IMR-90 (cell line): ENCODE measurements around the gene PCBP3. TPM values are rescaled to one million over a fixed set of nuclear protein-coding genes. Genes with fewer than 3 reads are reported as not detected.

ENCODE experiments used
- ATAC-seq: fragments of 200-7000 bp; cut with Tn5 transposase; 2 replicates; pipeline ENCODE4 v1.9.1; 2020; ENCODE audit warnings: low read depth, mild to moderate bottlenecking, moderate library complexity
- BruUV-seq: library from RNA; stranded (reverse); fragments of 400-500 nt; replicated peaks from 2 replicates; lab custom pipeline; 2021; lab: Mats Ljungman, UMichigan
- CTCF ChIA-PET: fragments of 300-600 bp; formaldehyde crosslinking; extraction: SDS; loops from one replicate; lab custom pipeline; 2021; ENCODE audit warnings: antibody characterized with exemption; lab: Yijun Ruan, JAX
- POLR2A ChIA-PET: fragments of 300-600 bp; sonication (Branson Sonifier 250); formaldehyde crosslinking; loops from one replicate; lab custom pipeline; 2022; ENCODE audit warnings: antibody characterized with exemption; ENCODE audit not compliant: unreplicated experiment; lab: Charles Lee
- DNase-seq: peaks from one replicate; pipeline ENCODE4 v3.0.0; 2013
- H2AFZ ChIP-seq: replicated peaks from 2 replicates; pipeline ENCODE3; 2013; ENCODE audit warnings: low read length, mild to moderate bottlenecking; ENCODE audit not compliant: poor library complexity
- H2AK5ac ChIP-seq: 2 replicates; pipeline ENCODE4 v1.6.1; 2013; ENCODE audit warnings: low read depth, low read length, inconsistent platforms
- H2AK9ac ChIP-seq: replicated peaks from 2 replicates; pipeline ENCODE3; 2013; ENCODE audit warnings: mild to moderate bottlenecking, low read depth, low read length, moderate library complexity; ENCODE audit not compliant: poor library complexity
- H2BK120ac ChIP-seq: 2 replicates; pipeline ENCODE4 v1.6.1; 2013; ENCODE audit warnings: low read depth, low read length, inconsistent platforms
- H2BK15ac ChIP-seq: 3 replicates; pipeline ENCODE4 v1.6.1; 2013; ENCODE audit warnings: low read depth, low read length, inconsistent platforms
- H2BK20ac ChIP-seq: 2 replicates; pipeline ENCODE4 v1.6.1; 2013; ENCODE audit warnings: low read depth, mild to moderate bottlenecking, inconsistent platforms, low read length, moderate library complexity
- H2BK5ac ChIP-seq: 2 replicates; pipeline ENCODE4 v1.6.1; 2013; ENCODE audit warnings: mild to moderate bottlenecking, low read depth, low read length, inconsistent platforms; ENCODE audit not compliant: poor library complexity, severe bottlenecking
- H3K14ac ChIP-seq: replicated peaks from 2 replicates; pipeline ENCODE4 v1.6.1; 2013; ENCODE audit warnings: low read depth, low read length, inconsistent platforms
- H3K18ac ChIP-seq: 2 replicates; pipeline ENCODE4 v1.6.1; 2013; ENCODE audit warnings: low read depth, low read length, control low read depth
- H3K23ac ChIP-seq: 2 replicates; pipeline ENCODE4 v1.6.1; 2013; ENCODE audit warnings: low read depth, low read length, inconsistent platforms
- H3K27ac ChIP-seq: 2 replicates; pipeline ENCODE4 v1.5.1; 2013; ENCODE audit warnings: mild to moderate bottlenecking, control low read depth, low read length; ENCODE audit not compliant: insufficient read depth
- H3K27me3 ChIP-seq: 2 replicates; pipeline ENCODE4 v1.6.1; 2013; ENCODE audit warnings: low read length; ENCODE audit not compliant: control insufficient read depth, insufficient read depth
- H3K36me3 ChIP-seq: 2 replicates; pipeline ENCODE4 v1.6.1; 2013; ENCODE audit warnings: low read length, mixed read lengths; ENCODE audit not compliant: control insufficient read depth, insufficient read depth
- H3K4ac ChIP-seq: 2 replicates; pipeline ENCODE4 v1.6.1; 2013; ENCODE audit warnings: low read depth, low read length, inconsistent platforms
- H3K4me1 ChIP-seq: 2 replicates; pipeline ENCODE4 v1.6.1; 2013; ENCODE audit warnings: low read length, mixed read lengths; ENCODE audit not compliant: control insufficient read depth, insufficient read depth
- H3K4me2 ChIP-seq: 2 replicates; pipeline ENCODE4 v1.6.1; 2013; ENCODE audit warnings: low read depth, mild to moderate bottlenecking, control low read depth, low read length, moderate library complexity
- H3K4me3 ChIP-seq: 2 replicates; pipeline ENCODE4 v1.5.1; 2013; ENCODE audit warnings: low read depth, mild to moderate bottlenecking, control low read depth, low read length, moderate library complexity; ENCODE audit not compliant: insufficient read depth
- H3K56ac ChIP-seq: 2 replicates; pipeline ENCODE4 v1.6.1; 2013; ENCODE audit warnings: low read length, inconsistent platforms; ENCODE audit not compliant: insufficient read depth; ENCODE audit errors: extremely low read depth
- H3K79me1 ChIP-seq, 2 experiments: 2 replicates each; pipeline ENCODE4 v1.6.1; 2013; ENCODE audit warnings: low read length in 2 of 2, inconsistent platforms in 1 of 2, low read depth in 1 of 2
- H3K9ac ChIP-seq: 2 replicates; pipeline ENCODE4 v1.6.1; 2013; ENCODE audit warnings: low read depth, low read length, control low read depth
- H3K9me1 ChIP-seq: 2 replicates; pipeline ENCODE4 v1.6.1; 2013; ENCODE audit warnings: low read length, inconsistent platforms; ENCODE audit not compliant: insufficient read depth
- H3K9me3 ChIP-seq: 2 replicates; pipeline ENCODE4 v1.6.1; 2013; ENCODE audit warnings: low read length; ENCODE audit not compliant: control insufficient read depth, insufficient read depth
- H4K20me1 ChIP-seq: 2 replicates; pipeline ENCODE4 v1.6.1; 2013; ENCODE audit warnings: low read length, inconsistent platforms; ENCODE audit not compliant: insufficient read depth
- H4K5ac ChIP-seq: 2 replicates; pipeline ENCODE4 v1.6.1; 2013; ENCODE audit warnings: mild to moderate bottlenecking, low read depth, low read length, control low read depth
- H4K8ac ChIP-seq, 2 experiments: 2 replicates each; pipeline ENCODE4 v1.6.1; 2013; ENCODE audit warnings: low read depth in 2 of 2, low read length in 2 of 2, control low read depth in 1 of 2, inconsistent platforms in 1 of 2
- H4K91ac ChIP-seq: 2 replicates; pipeline ENCODE4 v1.6.1; 2013; ENCODE audit warnings: low read depth, low read length, inconsistent platforms; ENCODE audit not compliant: insufficient read depth
- MAFK ChIP-seq: IDR thresholded peaks from 2 replicates; pipeline ENCODE4 v1.6.1; 2012; ENCODE audit warnings: low read depth, low read length, improper control_type of control experiment
- WGBS, 2 experiments: methylation state at CpG; one replicate each; pipeline versions ENCODE4 v1.1.5 to v1.1.7; 2013; ENCODE audit warnings: missing lambda C conversion rate in 2 of 2; ENCODE audit not compliant: insufficient read length in 1 of 2; ENCODE audit errors: extremely low coverage in 2 of 2; 5-methylcytosine and 5-hydroxymethylcytosine counted together
- dilution Hi-C: fragments of 300-500 bp; cut with HindIII; formaldehyde crosslinking; loops from one replicate; pipeline ENCODE4 v1.14.3; 2018; ENCODE audit warnings: low sequenced_read_pairs; ENCODE audit not compliant: unreplicated experiment
- in situ Hi-C: fragments of 300-500 bp; cut with MboI; formaldehyde crosslinking; loops from 3 replicates; pipeline ENCODE4 v1.14.3; 2019; ENCODE audit warnings: low sequenced_read_pairs, inconsistent platforms, mixed read lengths
- intact Hi-C: fragments of 100-400 bp; cut with micrococcal nuclease; formaldehyde crosslinking; loops from 2 replicates; pipeline ENCODE4 v1.10.0; 2022
- polyA plus RNA-seq, 3 experiments: library from polyadenylated mRNA; depleted of rRNA; stranded (reverse); fragments of >200 nt; gene quantifications; 2 replicates each; pipeline ENCODE4 v1.2.3, GENCODE V29; 2012; ENCODE audit warnings: low replicate concordance in 1 of 3
- total RNA-seq: library from RNA; depleted of rRNA; stranded (reverse); fragments of >200 nt; gene quantifications from 2 replicates; pipeline ENCODE4 v1.2.3, GENCODE V29; 2012
- TF ChIP-seq, protein P1 (sequence below): fragments of 150-350 bp; IDR thresholded peaks from 2 replicates; pipeline ENCODE4 v1.6.1; 2017; ENCODE audit warnings: mild to moderate bottlenecking, antibody characterized with exemption, low read length, low read depth

PCBP3 gene
- total and polyA plus RNA-seq, 2 of the 4 experiments (the other 2 are of a cell fraction), result 2.9 to 3.9 TPM

DNA sequence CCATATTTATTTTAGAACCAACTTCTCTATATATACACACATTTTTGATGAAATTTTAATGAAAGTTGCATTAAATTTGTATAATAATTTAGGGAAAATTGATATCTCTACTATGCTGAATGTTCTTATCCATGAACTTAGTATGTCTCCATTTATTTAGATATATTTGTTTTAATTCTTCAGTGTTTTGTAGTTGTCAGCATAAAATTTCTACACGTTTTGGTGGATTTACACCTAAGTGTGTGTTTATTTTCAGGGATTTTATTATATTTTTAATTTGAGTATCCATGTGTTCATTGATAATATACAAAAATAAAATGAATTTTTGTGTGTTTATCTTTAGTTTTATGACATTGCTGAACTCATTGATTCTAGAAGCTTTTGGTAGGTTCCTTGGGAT, 36.7 kb downstream of the PCBP3 start:
- H3K4me1 ChIP-seq, result no peaks in the 10 kb centered on the region
- ChIA-PET POLR2A (no interaction called here), CTCF (no interaction called here)
- intact Hi-C loops, result no loop called here
- no peak overlapping the region for H3K14ac ChIP-seq
- no peak overlapping the region for H2BK15ac ChIP-seq
- dilution Hi-C loops, result no loop called here
- H3K4me3 ChIP-seq, result no peak overlapping the region
- H4K20me1 ChIP-seq, result no peaks in the 10 kb centered on the region
- H4K91ac ChIP-seq, result no peak overlapping the region
- no peak overlapping the region for H3K4me2 ChIP-seq
- H3K9me1 ChIP-seq, result no peaks in the 10 kb centered on the region
- no peaks in the 10 kb centered on the region for H3K9me3 ChIP-seq
- peak; percentile 82 for TF ChIP-seq MAFK
- TF ChIP-seq, protein P1, sequence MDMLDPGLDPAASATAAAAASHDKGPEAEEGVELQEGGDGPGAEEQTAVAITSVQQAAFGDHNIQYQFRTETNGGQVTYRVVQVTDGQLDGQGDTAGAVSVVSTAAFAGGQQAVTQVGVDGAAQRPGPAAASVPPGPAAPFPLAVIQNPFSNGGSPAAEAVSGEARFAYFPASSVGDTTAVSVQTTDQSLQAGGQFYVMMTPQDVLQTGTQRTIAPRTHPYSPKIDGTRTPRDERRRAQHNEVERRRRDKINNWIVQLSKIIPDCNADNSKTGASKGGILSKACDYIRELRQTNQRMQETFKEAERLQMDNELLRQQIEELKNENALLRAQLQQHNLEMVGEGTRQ, result no peak
- no peak overlapping the region for H2BK120ac ChIP-seq
- DNase-seq (no peak), ATAC-seq (no peak)
- no peak overlapping the region for H3K23ac ChIP-seq
- no peak overlapping the region for H3K4ac ChIP-seq
- no peak overlapping the region for H3K27ac ChIP-seq
- H2AFZ ChIP-seq, result no peak overlapping the region
- no peak overlapping the region for H2BK5ac ChIP-seq
- H3K56ac ChIP-seq, result no peak overlapping the region
- H3K18ac ChIP-seq, result no peak overlapping the region
- no peak overlapping the region for H2AK9ac ChIP-seq
- H2AK5ac ChIP-seq, result no peak overlapping the region
- no peak overlapping the region for H4K5ac ChIP-seq
- no TSS peak for BruUV-seq
- no peaks in the 10 kb centered on the region for H3K36me3 ChIP-seq
- no peak overlapping the region for H2BK20ac ChIP-seq
- H3K9ac ChIP-seq, result no peak overlapping the region
- no CpG with 5 or more reads among the region's 1 CpG for WGBS, 2 experiments
- H3K27me3 ChIP-seq, result no peaks in the 10 kb centered on the region
- in situ Hi-C loops, result no loop called here
- H3K79me1 ChIP-seq, result no peaks in the 10 kb centered on the region
- no peak overlapping the region for H4K8ac ChIP-seq
